NCI-H2227 (cell line): ENCODE data around the gene SLC17A7.

Source experiments
- DNase-seq: peaks from one replicate; lab custom pipeline; 2025; ENCODE audit not compliant: unreplicated experiment; lab: John Stamatoyannopoulos, UW

SLC17A7 gene

DNA sequence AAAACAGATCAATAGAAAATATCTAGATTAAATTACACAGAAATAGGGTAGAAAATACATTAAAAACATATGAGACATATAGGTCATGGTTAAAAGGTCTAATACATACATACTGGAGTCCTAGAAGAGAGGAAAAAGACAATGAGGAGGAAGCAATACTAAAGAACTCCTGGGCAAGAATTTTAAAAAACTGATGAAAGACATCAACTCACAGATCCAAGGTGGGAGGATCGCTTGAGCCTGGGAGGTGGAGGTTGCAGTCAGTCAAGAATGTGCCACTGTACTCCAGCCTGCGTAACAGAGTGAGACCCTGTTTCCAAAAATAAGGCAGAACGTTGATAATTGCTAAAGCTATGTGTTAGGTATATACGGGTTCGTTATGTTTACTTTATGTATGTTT is 58.7 kb downstream of the SLC17A7 start:
- no peak for DNase-seq

- no peak for DNase-seq
Measured at GRCh38 chr19:49380391-49380790, 60.9 kb downstream of the SLC17A7 start.
